Lower leg skin (tissue), 4 donors: ENCODE data around the gene MUC5AC. TPM values are rescaled to one million over a fixed set of nuclear protein-coding genes. Genes with fewer than 3 reads are reported as not detected.
A peak's percentile ranks its signal among the peaks of the same experiment; 100 is the strongest.

Source experiments
- DNase-seq, 2 donors: peaks; one replicate each; pipeline ENCODE4 v3.0.0-alpha.2; 2019; ENCODE audit warnings: low spot score in 2 of 2
- H3K4me3 ChIP-seq: fragments of 200-600 bp; sonication (generic); 2 replicates; pipeline ENCODE4 v1.5.1; 2017; ENCODE audit warnings: mild to moderate bottlenecking, low read depth; ENCODE audit not compliant: poor library complexity, severe bottlenecking
- POLR2A ChIP-seq, 2 donors: fragments of 450-650 bp; IDR thresholded peaks; one replicate each; pipeline ENCODE4 v1.6.1; 2016 to 2017; ENCODE audit warnings: antibody characterized with exemption in 2 of 2, mild to moderate bottlenecking in 1 of 2, moderate library complexity in 1 of 2
- WGBS, 2 donors: methylation state at CpG; one replicate each; pipeline ENCODE4 v1.1.5; 2018; 5-methylcytosine and 5-hydroxymethylcytosine counted together
- intact Hi-C: fragments of 100-400 bp; cut with DNase I; formaldehyde crosslinking; loops from one replicate; pipeline ENCODE4 v1.15.0; 2023; ENCODE audit warnings: low total_unique reads
- total RNA-seq, 4 donors: library from RNA; depleted of rRNA; stranded (reverse); fragments of >200 nt; gene quantifications; one replicate each; pipeline ENCODE4 v1.1.0, GENCODE V29; 2016
- TF ChIP-seq, protein P1 (sequence below), 3 donors: fragments of 450-650 bp; IDR thresholded peaks; one replicate each; pipeline ENCODE4 v1.5.1; 2016; ENCODE audit warnings: antibody characterized with exemption in 3 of 3, mild to moderate bottlenecking in 3 of 3, moderate library complexity in 2 of 3

The MUC5AC gene
- total RNA-seq, 4 donors from 2014 or later = 0.02 to 0.04 (median 0.03) TPM; not detected in 1

DNA sequence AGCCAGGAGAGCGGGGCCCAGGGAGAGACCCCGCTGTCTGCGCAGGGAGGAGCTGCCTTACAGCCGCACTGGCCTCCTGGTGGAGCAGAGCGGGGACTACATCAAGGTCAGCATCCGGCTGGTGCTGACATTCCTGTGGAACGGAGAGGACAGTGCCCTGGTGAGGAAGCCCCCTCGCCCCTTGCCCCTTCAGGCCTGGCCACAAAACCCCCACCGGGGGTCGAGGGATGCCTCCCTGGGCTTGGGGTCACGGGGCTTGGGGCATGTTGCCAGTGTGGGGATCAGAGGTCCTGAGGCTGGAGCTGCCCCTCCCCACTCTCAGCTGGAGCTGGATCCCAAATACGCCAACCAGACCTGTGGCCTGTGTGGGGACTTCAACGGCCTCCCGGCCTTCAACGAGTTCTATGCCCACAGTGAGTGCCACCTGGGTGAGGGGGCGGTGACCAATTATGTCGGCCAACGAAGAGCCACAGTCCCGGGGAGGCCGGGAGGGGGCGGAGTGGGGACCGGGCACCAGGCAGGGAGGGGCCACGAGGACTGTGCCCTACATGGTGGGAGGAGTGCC, 69.3 kb downstream of the MUC5AC start:
- TF ChIP-seq POLR2A (IDR thresholded peaks at IDR 0.05) = no peak
- TF ChIP-seq, protein P1, sequence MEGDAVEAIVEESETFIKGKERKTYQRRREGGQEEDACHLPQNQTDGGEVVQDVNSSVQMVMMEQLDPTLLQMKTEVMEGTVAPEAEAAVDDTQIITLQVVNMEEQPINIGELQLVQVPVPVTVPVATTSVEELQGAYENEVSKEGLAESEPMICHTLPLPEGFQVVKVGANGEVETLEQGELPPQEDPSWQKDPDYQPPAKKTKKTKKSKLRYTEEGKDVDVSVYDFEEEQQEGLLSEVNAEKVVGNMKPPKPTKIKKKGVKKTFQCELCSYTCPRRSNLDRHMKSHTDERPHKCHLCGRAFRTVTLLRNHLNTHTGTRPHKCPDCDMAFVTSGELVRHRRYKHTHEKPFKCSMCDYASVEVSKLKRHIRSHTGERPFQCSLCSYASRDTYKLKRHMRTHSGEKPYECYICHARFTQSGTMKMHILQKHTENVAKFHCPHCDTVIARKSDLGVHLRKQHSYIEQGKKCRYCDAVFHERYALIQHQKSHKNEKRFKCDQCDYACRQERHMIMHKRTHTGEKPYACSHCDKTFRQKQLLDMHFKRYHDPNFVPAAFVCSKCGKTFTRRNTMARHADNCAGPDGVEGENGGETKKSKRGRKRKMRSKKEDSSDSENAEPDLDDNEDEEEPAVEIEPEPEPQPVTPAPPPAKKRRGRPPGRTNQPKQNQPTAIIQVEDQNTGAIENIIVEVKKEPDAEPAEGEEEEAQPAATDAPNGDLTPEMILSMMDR (IDR thresholded peaks at IDR 0.05) = no peak
- 63 to 68% methylated on average over 19 to 23 of the region's 23 CpGs for WGBS, 2 donors
- H3K4me3 ChIP-seq = no peak overlapping the region
- intact Hi-C loops = no loop called here
- DNase-seq = peak in 1 of 2 donors; percentile 82

DNA sequence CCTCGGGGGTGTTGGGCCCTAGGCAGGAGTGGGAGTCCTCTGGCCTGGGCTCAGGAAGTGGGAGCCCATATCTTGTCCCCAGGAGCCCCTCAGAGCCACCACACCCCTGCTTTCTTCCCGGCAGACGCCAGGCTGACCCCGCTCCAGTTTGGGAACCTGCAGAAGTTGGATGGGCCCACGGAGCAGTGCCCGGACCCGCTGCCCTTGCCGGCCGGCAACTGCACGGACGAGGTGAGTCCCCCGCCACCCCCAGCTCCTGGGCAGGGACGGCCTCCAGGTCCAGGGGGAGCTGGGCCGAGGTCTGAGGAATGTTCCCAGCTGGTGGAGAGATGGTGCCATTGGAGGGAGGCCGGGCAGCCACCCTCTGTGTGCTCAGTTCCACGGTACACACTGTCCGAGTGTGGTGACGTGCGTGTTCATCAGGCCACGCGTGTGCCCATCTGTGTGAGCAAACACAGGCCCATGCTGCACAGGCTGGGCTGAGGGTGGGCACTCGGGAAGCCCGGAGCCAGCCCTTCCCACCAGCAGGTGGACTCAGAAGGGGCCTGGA, 69.9 kb downstream of the MUC5AC start:
- TF ChIP-seq, protein P1 (IDR thresholded peaks at IDR 0.05) = no peak
- no peak for TF ChIP-seq POLR2A (IDR thresholded peaks at IDR 0.05)
- no peak overlapping the region for H3K4me3 ChIP-seq
- 78% methylated on average over 21 to 22 of the region's 23 CpGs for WGBS, 2 donors
- intact Hi-C loops = no loop called here
- peak in 1 of 2 donors; percentile 45 for DNase-seq

DNA sequence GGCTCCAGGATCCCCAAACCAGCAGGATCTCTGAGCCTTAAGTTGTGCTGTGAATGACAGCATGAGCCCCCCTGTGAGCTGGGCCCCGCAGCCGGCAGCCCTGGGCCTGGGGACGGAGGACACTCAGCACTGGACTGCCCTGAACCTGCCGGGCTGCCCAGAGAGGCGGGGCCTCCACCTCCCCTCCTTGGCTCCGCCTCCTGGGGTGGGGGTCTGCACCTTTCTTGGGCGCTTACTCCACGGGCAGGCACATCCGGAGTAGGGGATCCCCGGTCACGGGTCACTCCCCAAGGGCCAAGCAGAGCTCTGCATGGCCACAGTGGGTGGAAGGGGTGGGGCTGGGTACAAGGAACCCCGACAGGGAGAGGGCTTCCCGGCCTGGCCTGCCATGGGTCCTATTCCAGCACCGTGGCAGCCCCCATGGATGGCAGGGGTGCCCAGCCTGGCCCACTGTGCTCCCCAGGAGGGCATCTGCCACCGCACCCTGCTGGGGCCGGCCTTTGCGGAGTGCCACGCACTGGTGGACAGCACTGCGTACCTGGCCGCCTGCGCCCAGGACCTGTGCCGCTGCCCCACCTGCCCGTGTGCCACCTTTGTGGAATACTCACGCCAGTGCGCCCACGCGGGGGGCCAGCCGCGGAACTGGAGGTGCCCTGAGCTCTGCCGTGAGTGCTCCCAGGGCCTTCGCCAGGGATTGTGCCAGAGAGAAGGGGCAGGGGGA, 70.5 kb downstream of the MUC5AC start:
- 64 to 70% methylated on average over 8 to 21 of the region's 31 CpGs for WGBS, 2 donors
- DNase-seq = peak in 1 of 2 donors; percentile 76
- no peak for TF ChIP-seq POLR2A (IDR thresholded peaks at IDR 0.05)
- TF ChIP-seq, protein P1 (IDR thresholded peaks at IDR 0.05) = no peak
- no peak overlapping the region for H3K4me3 ChIP-seq
- intact Hi-C loops = no loop called here

DNA sequence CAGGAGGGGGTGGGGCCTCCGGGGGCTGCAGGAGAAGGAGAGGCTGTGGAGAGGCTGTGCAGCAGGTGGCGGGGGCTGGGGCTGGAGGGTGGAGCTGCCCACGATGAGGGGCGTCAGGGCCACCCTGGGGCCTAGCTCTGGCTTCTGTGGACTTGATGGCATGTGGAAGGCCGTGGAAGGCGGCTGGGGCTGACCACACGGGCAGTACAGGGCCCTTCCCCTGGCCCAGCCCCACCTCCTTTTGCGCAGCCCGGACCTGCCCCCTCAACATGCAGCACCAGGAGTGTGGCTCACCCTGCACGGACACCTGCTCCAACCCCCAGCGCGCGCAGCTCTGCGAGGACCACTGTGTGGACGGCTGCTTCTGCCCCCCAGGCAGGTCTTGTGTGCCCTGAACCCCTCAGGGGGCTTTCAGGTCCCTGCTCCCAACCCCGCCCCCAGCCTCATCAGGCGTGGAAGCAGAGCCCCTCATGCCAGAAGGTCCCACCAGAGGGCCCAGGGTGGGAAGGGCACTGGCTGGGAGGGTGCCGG, 71.2 kb downstream of the MUC5AC start:
- DNase-seq = peak in 1 of 2 donors; percentile 81
- no peak overlapping the region for H3K4me3 ChIP-seq
- intact Hi-C loops = no loop called here
- TF ChIP-seq, protein P1 (IDR thresholded peaks at IDR 0.05) = no peak
- no peak for TF ChIP-seq POLR2A (IDR thresholded peaks at IDR 0.05)
- 68 to 78% methylated on average over 17 to 18 of the region's 18 CpGs for WGBS, 2 donors

DNA sequence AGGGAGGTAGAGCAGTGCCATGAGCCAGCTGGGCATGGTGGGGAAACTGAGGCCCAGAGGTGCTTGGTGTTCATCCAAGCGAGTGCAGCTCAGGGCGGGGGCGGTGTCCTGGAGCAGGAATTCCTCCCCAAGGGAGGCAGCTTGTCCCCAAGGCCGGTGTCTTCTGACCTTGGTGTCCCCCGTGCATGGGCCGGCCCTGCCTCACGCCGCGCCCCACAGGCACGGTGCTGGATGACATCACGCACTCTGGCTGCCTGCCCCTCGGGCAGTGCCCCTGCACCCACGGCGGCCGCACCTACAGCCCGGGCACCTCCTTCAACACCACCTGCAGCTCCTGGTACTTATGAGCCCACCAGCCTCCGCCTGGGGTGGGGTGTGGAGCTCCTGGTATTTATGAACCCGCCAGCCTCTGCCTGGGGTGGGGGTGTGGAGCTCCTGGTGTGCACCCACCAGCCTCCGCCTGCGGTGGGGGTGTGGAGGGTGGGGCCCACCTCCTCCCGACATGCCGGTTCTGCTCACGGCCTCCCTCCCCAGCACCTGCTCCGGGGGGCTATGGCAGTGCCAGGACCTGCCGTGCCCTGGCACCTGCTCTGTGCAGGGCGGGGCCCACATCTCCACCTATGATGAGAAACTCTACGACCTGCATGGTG, 71.8 kb downstream of the MUC5AC start:
- WGBS, 2 donors = 55 to 66% methylated on average over 24 to 25 of the region's 27 CpGs
- TF ChIP-seq, protein P1 (IDR thresholded peaks at IDR 0.05) = no peak
- TF ChIP-seq POLR2A (IDR thresholded peaks at IDR 0.05) = no peak
- DNase-seq = peak in 1 of 2 donors; percentile 81
- no peak overlapping the region for H3K4me3 ChIP-seq
- intact Hi-C loops = no loop called here
